Fibroblast of skin of left biceps (primary cell): ENCODE data around the gene ADORA1.
A peak's percentile ranks its signal among the peaks of the same experiment; 100 is the strongest.

Experiments used
- DNase-seq, 2 experiments: peaks; one replicate each; pipeline ENCODE4 v3.0.0-alpha.2; 2013; ENCODE audit warnings: low read depth in 2 of 2

Gene ADORA1

DNA sequence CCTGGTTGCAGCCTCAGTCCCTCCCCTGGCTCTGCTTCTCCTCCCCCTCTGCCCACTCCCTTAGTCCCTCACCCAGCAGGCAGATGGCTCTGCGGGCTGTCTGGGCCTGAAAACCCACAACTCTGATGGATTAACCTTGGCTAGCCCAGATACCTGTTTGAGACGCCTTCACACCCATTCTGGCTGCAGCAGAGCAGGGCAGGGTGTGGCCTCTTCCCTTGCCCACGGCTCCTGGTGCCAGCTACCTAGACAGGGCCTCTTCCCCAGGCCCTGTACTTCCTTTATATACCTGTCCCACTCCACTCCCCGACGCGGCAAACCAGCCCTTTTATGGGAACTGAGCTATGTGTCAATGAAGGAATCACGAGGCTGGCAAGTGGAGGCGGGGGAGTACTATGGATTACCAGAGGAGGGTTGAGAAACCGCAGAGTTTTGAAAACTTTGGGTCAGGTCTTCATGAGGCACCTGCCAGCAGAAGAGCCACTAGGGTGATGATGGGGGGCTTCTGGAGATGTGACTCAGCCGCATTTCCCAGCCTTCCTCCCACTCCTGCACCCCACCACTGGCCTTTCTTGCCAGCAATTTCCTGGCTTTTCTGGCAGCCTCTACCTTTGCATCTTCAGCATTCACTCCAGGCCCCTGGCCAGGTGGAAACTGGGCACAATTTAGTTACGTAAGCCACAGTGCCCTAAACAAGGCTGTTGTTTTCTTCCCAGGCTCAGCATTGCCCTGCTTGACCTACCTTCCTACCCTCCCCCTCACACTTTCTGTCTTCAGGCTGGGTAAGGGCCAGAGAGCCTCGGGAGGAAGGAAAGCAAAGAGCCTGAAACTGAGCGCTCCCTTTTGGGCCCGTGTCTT is 59.1 kb downstream of the ADORA1 start, which contains the start of gene CHI3L1:
Gene CHI3L1 (minus strand): TSS at position 259 of the 858 bp plus-strand sequence. CDS start 81 bp downstream, at position 178.
- no peak for DNase-seq

DNA sequence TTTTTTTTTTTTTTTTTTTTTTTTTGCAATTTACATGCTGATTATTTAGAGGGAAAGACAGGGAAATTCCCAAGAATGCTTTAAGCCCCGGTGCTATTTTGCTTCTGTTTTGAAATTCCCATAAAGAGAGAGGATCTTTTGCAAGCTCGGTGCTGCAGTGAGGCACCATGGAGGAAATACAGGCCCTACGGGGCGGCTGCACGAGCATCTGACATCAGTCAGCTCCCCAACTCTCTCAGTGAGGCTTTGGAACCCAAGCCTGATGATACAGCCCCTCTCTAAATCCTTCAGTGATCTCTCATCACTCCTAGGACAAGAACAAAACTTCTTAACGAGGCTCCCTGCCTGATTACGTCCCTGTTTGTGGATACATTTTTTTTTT is 59.8 kb downstream of the ADORA1 start:
- DNase-seq = no peak

DNA sequence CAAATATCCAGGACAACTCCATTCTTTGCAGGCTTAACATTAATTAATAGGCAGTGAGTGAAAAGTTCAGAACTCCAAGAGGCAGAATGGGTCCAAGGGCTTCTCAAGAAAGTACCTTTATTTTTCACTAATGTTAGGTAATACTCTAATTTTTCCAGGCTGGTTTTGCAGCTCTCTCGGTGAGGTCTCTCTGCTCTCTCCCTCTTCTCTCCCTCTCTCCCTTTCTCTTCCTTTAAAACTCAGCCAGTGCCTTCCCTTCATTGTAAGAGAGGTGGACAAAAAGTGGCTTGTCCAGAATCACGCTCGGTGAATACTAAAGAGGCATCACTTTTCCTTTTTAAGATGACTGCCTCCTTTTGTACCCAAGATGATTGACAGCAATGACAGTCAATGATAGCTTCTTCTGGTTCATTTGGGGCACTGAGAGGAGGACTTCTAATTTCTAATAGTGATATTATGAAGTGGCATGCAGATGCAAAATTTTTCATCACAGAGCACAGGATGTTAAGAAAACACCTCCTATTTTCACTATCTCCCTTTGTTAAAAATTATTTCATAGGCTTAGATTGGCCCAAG is 60.3 kb downstream of the ADORA1 start:
- DNase-seq = no peak

- DNase-seq = no peak
Observed at GRCh38 chr1:203188686-203189232, 61.2 kb downstream of the ADORA1 start.

DNA sequence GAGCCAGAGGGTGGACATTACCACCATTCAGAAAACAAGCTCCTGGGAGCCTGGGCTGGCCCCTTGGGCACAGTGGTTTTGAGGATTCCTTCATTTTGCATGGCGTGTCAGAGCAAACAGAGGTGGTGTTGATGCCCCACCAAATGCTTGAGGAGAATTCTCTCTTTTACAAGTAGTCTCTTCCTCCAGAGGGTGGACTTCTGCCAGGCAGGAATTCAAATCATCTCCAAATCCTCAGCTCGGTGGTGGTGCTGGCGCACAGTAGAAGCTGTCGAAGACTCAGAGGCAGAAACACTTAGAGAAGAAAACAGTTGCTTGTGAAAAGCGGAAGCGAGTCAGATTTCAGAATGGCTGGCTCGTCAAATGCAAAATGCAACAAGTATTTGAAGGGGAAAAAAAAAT is 62.4 kb downstream of the ADORA1 start:
- no peak for DNase-seq

DNA sequence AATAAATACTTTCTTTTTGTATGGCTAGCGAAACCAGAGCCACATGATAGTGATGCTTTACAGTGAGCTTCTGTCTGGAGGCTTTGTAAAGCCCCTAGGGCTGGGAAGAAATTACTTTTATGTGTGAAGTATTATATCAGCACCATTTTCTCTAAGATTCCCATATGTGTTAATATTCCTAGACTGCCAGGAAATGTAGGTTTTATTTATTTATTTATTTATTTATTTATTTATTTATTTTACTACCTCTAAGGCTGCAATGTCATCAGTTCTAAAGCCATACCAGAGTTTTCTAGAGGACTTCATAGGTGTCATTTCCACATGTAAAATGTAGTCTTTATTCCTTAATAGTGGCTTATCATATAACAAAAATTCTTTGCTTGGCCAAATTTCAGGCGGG is 63.4 kb downstream of the ADORA1 start:
- no peak for DNase-seq

GRCh38 chr1:203196371-203196770 is 68.8 kb downstream of the ADORA1 start:
- DNase-seq = no peak

DNA sequence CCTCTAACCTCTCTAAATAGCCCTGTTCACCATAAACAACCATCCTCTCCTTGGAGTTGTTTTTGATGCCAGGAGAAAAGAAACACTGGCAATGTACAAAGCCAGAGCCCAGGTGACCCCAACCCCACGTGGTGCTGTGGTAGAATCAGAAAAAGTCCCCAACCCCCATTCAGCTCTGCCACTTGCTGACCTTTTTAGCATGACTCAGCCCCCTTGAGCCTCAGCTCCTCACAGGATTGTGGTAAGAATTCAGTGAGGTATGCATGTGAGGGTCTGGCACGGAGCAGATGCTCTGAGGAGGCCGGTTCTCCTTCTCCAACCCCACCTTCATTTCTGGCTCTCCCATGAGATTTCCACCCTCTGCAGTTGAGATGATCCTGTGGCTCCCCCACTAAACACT is 70.1 kb downstream of the ADORA1 start:
- peak; percentile 57 to 62 for DNase-seq

DNA sequence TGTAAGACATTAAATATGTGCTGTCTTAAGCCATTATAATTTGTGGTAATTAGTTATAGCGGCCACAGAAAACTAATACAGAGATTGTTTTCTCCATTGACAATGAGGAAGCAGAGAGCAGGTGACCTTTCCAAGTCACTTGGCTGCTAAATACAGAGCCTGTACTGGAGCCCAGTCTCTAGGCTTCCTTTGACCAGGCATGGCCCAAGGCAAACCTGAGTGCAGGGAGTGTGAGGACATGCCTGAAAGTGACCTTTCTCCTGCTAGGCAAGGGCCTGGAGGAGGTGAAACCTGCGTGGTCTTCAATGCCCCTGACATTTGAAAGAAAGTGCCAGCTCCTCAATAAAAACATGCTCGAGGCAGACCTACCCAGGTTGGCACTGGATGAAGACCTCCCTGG is 71.5 kb downstream of the ADORA1 start:
- DNase-seq = no peak

GRCh38 chr1:203199481-203199815 is 71.9 kb downstream of the ADORA1 start:
- DNase-seq = no peak

GRCh38 chr1:203199816-203200571 is 72.5 kb downstream of the ADORA1 start:
- DNase-seq = peak; percentile 17 to 25

- no peak for DNase-seq
Observed at GRCh38 chr1:203200916-203201315, 73.4 kb downstream of the ADORA1 start.

DNA sequence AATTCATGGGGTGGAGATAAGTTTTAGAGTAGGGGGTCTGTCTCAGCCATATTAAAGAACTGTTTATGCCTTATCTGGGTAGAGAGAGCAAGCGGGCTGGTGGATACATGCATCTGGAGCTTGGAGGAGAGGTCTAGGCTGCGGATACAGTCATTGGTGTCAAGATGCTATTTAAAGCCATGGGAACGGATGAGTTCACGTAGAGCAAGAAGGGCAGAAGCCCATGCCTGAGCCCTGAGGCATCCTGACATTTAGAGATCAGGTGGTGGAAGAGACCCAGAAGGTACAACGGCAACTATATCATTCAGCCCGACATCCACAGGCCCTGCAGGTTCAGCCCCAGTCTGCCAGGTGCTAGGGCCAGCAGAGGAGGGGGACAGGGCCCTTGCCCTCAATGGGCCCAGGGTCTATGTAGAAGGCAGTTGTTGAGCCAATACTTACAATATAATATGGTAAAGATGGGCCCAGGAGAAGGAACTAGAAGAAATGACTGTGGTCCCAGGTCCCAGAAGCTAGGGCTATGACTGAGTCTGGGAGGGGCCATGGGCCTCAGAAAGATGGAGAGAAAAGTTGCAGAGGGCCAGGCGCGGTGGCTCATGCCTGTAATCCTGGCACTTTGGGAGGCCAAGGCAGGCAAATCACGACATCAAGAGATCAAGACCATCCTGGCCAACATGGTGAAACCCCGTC is 74.1 kb downstream of the ADORA1 start:
- no peak for DNase-seq

GRCh38 chr1:203202431-203203245 is 75.1 kb downstream of the ADORA1 start:
- DNase-seq = peak; percentile 18 to 24

DNA sequence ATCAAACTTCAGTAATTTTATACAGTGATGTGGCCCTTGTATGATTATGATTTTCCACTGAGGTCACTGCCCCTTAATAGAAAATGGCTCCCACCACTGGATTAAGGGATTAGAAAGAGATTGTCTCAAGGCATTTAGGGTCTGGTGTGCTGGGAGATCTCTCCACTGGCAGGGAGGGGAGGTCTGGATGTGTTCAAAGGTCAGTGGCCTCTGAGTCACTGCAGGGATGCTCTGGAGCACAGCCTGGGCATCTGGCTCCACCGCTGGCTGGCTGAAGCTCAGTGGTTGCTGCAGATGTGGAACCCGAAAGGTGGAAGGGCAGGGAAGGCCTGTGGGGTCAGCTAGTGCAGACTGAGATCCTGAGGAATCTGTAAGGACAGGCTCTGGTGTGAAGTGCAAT is 77.2 kb downstream of the ADORA1 start:
- DNase-seq = no peak

DNA sequence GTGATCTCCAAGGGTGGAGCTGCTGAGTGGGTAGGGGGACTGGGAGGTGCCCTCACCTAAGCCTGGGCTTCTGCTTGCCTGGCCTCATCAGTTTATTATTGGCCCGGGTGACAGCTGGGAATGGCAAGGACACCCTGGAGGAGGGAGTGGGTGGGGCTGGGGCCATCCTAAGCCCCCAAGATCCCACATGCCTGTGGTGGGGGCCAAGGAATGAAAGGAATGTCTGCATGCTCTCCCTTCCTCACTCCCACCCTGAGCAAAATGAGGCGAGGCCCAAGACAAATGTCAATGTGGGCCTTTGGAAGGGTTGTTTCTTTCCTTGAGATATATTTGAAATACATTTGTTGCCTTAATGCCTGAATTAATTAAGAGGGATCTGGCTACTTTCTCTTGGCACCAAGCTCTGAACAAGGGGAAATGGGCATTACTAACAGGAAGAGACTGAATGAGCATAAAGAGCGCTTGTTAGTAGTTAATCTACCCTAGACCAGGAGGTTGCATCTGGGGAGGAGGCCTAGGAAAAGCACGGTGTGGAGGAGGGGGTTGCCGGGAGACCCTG is 78.7 kb downstream of the ADORA1 start:
- DNase-seq = no peak

- DNase-seq = no peak
Observed at GRCh38 chr1:203207751-203208150, 80.2 kb downstream of the ADORA1 start.

DNA sequence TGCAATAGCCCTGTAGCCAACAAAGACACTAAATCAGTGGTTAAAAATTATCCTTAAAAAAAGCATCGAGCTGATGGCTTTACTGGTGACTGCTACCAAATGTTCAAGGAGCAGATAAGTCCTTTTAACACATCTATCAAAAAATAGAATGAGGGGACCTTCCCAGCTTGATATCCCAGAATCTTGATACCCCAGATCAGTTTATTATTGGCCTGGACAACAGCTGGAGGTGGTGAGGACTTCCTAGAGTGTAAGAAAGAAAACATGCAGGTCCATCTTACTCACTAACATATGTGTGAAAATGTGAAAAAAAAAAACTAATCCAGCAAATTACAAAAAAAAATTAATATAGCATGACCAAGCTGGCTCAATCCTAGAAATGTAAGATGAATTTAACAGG is 80.7 kb downstream of the ADORA1 start:
- DNase-seq = no peak

GRCh38 chr1:203210350-203210749 is 82.8 kb downstream of the ADORA1 start:
- no peak for DNase-seq

DNA sequence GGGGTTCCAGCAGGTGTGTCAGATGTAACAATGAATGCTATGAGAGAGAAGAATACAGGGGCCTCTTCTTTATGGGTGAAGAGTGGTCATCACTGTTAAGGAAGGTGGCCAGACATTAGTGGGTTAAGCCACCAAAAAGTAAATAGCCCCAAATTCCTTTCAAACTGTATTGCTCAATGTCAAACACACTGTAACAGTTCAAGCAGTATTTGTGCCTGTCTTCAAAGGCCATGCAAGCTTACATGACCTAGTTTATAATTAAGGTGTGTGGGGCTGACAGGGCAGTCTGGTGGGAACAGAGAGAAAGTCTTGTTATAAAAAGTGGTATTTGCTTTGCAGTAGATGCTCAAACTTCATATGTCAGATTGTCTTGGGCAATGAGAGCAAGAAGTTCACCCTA is 83.5 kb downstream of the ADORA1 start:
- no peak for DNase-seq

- DNase-seq = no peak
Observed at GRCh38 chr1:203211812-203212211, 84.3 kb downstream of the ADORA1 start.
